Measurements from ENCODE around the gene TFDP2. TPM values are rescaled to one million over a fixed set of nuclear protein-coding genes. Genes with fewer than 3 reads are reported as not detected.

Gene TFDP2
- total RNA-seq, 1 experiment from 2014 or later: 48.2 TPM

GRCh38 chr3:142118911-142119310, 30.4 kb downstream of the TFDP2 start:
- H3K27ac Mint-ChIP-seq: no peak overlapping the region
- ChIA-PET POLR2A (no interaction called here), CTCF (no interaction called here)
- H3K4me1 Mint-ChIP-seq: peaks cover 7% of the 10 kb centered on the region
- H3K9me3 Mint-ChIP-seq: no peaks in the 10 kb centered on the region
- H3K27me3 Mint-ChIP-seq (ENCODE audit: low read depth): no peaks in the 10 kb centered on the region
- no peak overlapping the region for H3K4me3 Mint-ChIP-seq
- ATAC-seq: no peak
- H3K36me3 Mint-ChIP-seq: no peaks in the 10 kb centered on the region
- no peak for DNase-seq (ENCODE audit: low spot score)
- no peak for TF ChIP-seq RORB (CRISPR knock-in tag; IDR thresholded peaks at IDR 0.05)
- TF ChIP-seq, protein P1, sequence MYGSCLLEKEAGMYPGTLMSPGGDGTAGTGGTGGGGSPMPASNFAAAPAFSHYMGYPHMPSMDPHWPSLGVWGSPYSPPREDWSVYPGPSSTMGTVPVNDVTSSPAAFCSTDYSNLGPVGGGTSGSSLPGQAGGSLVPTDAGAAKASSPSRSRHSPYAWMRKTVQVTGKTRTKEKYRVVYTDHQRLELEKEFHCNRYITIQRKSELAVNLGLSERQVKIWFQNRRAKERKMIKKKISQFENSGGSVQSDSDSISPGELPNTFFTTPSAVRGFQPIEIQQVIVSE (CRISPR knock-in tag; IDR thresholded peaks at IDR 0.05; ENCODE audit: borderline replicate concordance): no peak
- TF ChIP-seq FOXJ3 (CRISPR knock-in tag; IDR thresholded peaks at IDR 0.05; ENCODE audit: borderline replicate concordance): no peak
- no peak for TF ChIP-seq FOXP4 (CRISPR knock-in tag; IDR thresholded peaks at IDR 0.05)
- TF ChIP-seq SMAD4 (CRISPR knock-in tag; IDR thresholded peaks at IDR 0.05): no peak
- no peak for TF ChIP-seq ZNF396 (CRISPR knock-in tag; IDR thresholded peaks at IDR 0.05; ENCODE audit: borderline replicate concordance)
- TF ChIP-seq ZNF232 (CRISPR knock-in tag; IDR thresholded peaks at IDR 0.05): no peak
- TF ChIP-seq SMAD3 (CRISPR knock-in tag; IDR thresholded peaks at IDR 0.05; ENCODE audit: borderline replicate concordance): no peak
- no peak for TF ChIP-seq GABPB1 (CRISPR knock-in tag; IDR thresholded peaks at IDR 0.05)
- no peak for TF ChIP-seq E2F4 (CRISPR knock-in tag; IDR thresholded peaks at IDR 0.05; ENCODE audit: borderline replicate concordance, low read depth)
- TF ChIP-seq FOXP1 (CRISPR knock-in tag; IDR thresholded peaks at IDR 0.05; ENCODE audit: borderline replicate concordance): no peak
- TF ChIP-seq EMX1 (CRISPR knock-in tag; IDR thresholded peaks at IDR 0.05): no peak
- no peak for TF ChIP-seq HMGA2 (CRISPR knock-in tag; IDR thresholded peaks at IDR 0.05)
- no peak for TF ChIP-seq IRF2 (CRISPR knock-in tag; IDR thresholded peaks at IDR 0.05; ENCODE audit: borderline replicate concordance, low read depth)
- no peak for TF ChIP-seq TEAD1 (CRISPR knock-in tag; IDR thresholded peaks at IDR 0.05)
- no peak for TF ChIP-seq RELA (CRISPR knock-in tag; IDR thresholded peaks at IDR 0.05; ENCODE audit: borderline replicate concordance)

- ChIA-PET POLR2A (no interaction called here), CTCF (no interaction called here)
- H3K4me1 Mint-ChIP-seq: peaks cover 7% of the 10 kb centered on the region
- H3K9me3 Mint-ChIP-seq: no peaks in the 10 kb centered on the region
- H3K4me3 Mint-ChIP-seq: no peak overlapping the region
- no peaks in the 10 kb centered on the region for H3K27me3 Mint-ChIP-seq (ENCODE audit: low read depth)
- H3K36me3 Mint-ChIP-seq: no peaks in the 10 kb centered on the region
- DNase-seq (ENCODE audit: low spot score) (no peak), ATAC-seq (no peak)
- peak overlapping the region; percentile 60 for H3K27ac Mint-ChIP-seq
- TF ChIP-seq ZNF232 (CRISPR knock-in tag; IDR thresholded peaks at IDR 0.05) (no peak), SP1 (CRISPR knock-in tag; conservative IDR thresholded peaks at IDR 0.05) (no peak), GRHL2 (CRISPR knock-in tag; IDR thresholded peaks at IDR 0.05; ENCODE audit: insufficient replicate concordance, severe bottlenecking) (no peak), GABPB1 (CRISPR knock-in tag; IDR thresholded peaks at IDR 0.05) (no peak), E2F5 (CRISPR knock-in tag; IDR thresholded peaks at IDR 0.05) (no peak), ZNF396 (CRISPR knock-in tag; IDR thresholded peaks at IDR 0.05; ENCODE audit: borderline replicate concordance) (no peak), MXD4 (CRISPR knock-in tag; IDR thresholded peaks at IDR 0.05; ENCODE audit: borderline replicate concordance) (no peak), MLX (CRISPR knock-in tag; IDR thresholded peaks at IDR 0.05) (no peak), SMAD3 (CRISPR knock-in tag; IDR thresholded peaks at IDR 0.05; ENCODE audit: borderline replicate concordance) (no peak), NR1H2 (CRISPR knock-in tag; IDR thresholded peaks at IDR 0.05) (no peak), ZNF423 (CRISPR knock-in tag; IDR thresholded peaks at IDR 0.05) (no peak)
- TF ChIP-seq, protein P2, sequence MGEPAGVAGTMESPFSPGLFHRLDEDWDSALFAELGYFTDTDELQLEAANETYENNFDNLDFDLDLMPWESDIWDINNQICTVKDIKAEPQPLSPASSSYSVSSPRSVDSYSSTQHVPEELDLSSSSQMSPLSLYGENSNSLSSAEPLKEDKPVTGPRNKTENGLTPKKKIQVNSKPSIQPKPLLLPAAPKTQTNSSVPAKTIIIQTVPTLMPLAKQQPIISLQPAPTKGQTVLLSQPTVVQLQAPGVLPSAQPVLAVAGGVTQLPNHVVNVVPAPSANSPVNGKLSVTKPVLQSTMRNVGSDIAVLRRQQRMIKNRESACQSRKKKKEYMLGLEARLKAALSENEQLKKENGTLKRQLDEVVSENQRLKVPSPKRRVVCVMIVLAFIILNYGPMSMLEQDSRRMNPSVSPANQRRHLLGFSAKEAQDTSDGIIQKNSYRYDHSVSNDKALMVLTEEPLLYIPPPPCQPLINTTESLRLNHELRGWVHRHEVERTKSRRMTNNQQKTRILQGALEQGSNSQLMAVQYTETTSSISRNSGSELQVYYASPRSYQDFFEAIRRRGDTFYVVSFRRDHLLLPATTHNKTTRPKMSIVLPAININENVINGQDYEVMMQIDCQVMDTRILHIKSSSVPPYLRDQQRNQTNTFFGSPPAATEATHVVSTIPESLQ (CRISPR knock-in tag; IDR thresholded peaks at IDR 0.05): no peak
- TF ChIP-seq, protein P3, sequence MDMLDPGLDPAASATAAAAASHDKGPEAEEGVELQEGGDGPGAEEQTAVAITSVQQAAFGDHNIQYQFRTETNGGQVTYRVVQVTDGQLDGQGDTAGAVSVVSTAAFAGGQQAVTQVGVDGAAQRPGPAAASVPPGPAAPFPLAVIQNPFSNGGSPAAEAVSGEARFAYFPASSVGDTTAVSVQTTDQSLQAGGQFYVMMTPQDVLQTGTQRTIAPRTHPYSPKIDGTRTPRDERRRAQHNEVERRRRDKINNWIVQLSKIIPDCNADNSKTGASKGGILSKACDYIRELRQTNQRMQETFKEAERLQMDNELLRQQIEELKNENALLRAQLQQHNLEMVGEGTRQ (CRISPR knock-in tag; IDR thresholded peaks at IDR 0.05): no peak
Measured at GRCh38 chr3:142117056-142117851, 32.1 kb downstream of the TFDP2 start.

Measured in WTC11 (cell line).